Activated naive CD4-positive, alpha-beta T cell treated with anti-CD3 and anti-CD28 coated beads, Interleukin-2, amount 50 U/mL, for 16 hours (primary cell): ENCODE data around the gene HK3.

ENCODE experiments used
- DNase-seq: peaks from one replicate; pipeline ENCODE4 v3.0.0-alpha.2; 2020

Gene HK3

GRCh38 chr5:176901260-176902101, 2.3 kb upstream of the HK3 start:
- no peak for DNase-seq

- DNase-seq: no peak
Observed at GRCh38 chr5:176900780-176901204, 1.6 kb upstream of the HK3 start.

DNA sequence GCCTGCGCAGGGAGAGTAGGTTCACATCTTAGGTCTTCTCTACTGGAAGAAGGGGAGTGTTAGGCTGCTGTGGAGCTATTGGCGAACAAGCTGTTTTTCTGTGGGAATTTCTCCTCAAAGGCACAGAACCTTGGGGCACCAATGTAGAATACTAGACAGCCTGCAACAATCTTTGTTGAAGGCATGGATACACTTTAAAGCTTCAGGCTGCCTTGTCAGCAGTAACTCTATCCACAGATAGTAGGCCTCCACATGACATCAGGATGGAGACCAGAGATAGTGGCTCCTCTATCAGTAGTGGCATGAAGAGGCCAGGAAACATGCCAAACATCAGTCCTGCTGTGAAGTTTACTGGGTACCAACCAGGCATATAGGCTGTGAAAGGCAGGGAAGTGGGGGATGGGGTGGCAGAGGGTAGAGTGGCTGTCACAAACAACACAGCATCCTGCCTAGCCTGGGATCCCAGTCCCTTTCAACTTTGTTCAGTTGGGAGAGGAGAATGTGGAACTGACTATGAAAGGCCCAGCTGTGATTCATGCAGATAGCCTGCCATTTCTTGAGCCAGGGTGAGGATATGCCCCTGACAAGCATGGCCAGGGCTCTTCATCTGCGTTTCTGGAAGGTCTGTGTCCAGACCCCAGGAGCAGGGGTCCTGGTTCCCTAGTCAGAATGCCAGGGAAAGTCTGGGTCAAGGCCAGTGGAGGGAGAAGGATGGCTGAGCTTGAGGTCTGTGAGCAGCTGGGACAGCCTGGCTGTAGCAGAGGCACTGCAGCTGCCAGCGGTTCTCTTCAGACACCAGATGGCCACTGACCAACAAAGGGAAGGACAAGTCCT, 1.0 kb upstream of the HK3 start:
- DNase-seq: no peak

- no peak for DNase-seq
Observed at GRCh38 chr5:176897263-176897662, 1.9 kb downstream of the HK3 start.

- no peak for DNase-seq
Observed at GRCh38 chr5:176895831-176896230, 3.3 kb downstream of the HK3 start.

- DNase-seq: no peak
Observed at GRCh38 chr5:176894298-176894697, 4.8 kb downstream of the HK3 start.

GRCh38 chr5:176892663-176893062, 6.5 kb downstream of the HK3 start:
- DNase-seq: no peak

- DNase-seq: no peak
Observed at GRCh38 chr5:176891331-176891958, 7.7 kb downstream of the HK3 start.

DNA sequence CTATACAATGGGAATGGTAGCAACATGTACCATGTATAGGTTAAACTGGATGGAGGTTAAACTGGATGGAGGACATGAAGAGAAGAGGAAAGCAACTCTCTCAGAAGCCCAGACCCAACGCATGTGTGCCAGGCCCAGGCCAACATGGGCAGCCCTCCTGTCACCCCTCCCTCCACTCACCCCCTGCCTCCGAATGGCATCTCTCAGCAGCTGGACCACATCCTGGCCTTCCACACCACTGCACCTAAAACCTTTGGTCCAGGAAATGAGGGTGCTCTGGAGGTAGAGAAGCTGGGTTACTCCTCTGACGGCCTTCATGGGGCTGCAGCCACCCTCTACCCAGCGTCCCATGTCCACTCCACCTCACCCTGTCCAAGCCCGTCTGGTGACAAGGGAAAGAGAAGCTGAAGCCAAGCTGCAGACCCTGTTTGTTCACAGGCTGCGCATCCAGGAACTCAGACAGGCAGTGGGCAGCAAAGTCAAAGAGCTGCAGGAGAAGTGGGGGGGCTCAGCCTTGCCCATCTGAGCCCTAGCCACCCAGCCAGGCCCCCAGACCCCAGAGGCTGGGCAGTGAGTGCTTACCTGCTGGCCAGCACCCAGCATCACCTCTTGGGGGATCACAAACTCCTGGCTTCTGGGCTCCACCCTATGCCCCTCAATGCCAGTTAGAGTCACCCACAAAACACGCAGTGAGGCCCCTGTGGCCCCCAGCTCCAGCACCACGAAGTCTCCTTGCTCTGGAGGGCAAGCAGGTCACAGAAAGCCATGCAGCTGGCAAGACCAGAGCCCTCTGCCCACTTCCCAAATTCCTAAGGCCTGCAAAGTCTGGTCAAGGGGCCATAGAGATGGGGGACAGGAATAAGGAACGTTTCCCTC, 8.5 kb downstream of the HK3 start:
- no peak for DNase-seq

GRCh38 chr5:176889321-176890280, 9.5 kb downstream of the HK3 start:
- no peak for DNase-seq

GRCh38 chr5:176888865-176889165, 10.3 kb downstream of the HK3 start:
- no peak for DNase-seq

DNA sequence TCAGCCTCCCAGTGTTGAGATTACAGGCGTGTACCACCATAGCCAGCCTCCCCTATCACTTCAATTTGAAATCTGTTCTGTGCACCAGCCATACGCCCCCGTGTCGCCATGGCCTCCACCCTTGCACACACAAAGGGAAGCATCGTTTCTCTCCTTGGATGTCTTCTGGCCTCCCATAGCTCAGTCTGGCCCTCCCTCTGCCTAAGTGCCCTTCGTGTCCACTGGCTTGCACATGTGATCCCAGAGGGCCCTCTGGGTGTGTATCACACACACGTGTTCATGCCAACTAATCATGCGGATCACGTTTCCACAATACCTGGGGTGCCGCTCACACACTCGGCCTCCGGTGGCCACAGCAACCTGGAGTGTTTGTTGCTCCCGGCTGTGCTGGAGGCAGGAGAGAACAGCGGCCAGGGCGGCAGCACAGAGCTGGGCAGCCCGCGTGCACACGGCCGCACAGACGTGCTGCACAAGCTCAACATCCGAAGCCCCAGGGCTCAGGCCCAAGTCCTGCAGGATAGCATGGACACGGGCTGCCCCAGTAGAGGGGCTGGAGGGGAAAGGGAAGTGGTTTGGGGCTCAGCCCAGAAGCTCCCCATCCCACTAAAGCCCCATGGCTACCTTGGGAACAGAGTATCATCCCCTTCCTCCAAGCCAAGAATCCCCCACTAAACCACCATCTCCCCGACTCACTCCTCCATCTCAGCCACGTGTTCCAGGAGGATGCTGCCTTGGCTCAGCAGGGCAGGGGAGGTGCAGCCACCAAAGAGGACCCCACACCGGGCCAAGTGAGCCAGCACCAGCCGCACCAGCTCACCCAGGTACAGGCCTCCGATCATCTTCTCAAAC, 10.9 kb downstream of the HK3 start:
- DNase-seq: no peak

DNA sequence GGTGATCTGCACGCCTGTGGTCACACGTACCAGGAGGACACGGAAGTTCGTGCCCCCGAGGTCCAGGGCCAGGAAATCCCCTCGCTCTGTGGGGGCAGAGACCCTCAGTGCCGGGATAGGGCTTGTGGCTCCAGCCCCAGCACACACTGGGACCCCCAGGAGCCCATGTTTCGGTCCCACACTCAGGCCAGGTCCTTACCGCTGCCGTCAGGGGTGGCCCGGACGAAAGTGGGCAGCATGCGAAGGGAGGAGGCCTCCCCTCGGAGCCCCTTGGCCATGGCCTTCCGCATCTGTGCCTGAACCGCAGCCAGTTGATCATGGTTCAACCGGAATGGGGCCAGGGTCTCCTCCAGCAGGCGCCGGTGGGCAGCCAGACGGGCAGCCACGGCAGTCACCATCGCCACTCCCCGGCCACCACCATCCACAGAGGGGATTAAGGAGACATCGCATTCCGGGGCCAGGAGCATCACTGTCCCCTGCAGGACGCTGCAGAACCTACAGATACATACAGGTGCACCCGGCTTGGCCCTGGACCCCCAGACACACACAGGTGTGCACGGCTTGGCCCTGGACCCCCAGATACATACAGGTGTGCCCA, 11.8 kb downstream of the HK3 start:
- no peak for DNase-seq

GRCh38 chr5:176886336-176887251, 12.6 kb downstream of the HK3 start:
- no peak for DNase-seq

DNA sequence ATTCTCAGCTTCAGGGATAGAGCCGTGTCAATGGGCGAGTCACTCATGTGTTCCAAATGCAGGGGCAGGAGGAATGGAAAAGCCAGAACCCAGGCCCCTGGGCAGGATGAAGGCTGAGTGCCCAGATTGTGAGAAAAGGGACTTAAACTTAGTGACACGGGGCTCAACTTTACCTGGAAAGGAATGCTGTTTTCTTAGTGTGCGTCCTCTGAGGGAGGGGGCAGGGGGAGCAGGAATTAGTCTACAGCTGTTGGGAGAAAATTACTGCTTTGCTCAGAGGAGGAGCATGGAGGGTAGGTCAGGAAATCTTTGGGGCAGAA, 14.6 kb downstream of the HK3 start:
- DNase-seq: no peak

DNA sequence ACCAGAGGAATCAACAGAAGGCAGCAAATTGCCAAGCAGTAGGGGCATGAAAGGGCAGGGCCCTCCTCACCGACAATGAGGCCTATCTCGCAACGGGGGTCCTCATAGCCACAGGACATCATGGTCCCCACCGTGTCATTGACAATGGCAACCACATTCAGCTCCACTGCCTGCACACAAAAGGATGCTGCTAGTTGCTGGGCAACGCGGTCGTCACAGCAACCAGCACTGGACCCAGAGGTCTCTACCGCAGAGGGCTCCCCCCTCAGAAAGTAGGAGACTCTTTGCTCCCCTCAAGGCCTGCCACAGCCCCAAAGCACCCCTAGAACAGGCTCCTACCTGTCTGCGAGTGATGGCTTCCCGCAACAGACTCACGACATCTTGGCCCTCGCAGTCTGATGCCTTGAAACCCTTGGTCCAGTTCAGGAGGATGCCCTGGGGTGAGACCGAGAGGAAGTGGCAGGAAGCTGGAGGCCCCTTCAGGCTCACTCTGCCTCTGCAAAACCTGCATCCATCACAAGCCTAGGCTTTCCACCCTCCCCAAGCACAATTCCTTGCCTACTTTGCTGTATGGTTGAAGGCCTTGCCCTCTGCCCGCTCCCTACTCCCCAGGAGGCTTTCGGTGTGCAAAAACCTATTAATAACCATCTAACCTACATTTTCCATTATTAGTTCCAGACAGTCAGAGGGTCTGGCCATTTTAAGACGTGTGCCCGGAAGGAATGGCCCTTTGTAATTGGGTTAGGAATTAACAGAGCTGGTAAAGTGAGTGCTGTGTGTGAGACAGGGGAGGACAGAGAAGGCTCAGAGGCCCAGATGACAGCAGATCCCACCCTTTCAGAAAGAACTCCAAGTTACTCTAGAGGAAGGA, 15.2 kb downstream of the HK3 start:
- no peak for DNase-seq

DNA sequence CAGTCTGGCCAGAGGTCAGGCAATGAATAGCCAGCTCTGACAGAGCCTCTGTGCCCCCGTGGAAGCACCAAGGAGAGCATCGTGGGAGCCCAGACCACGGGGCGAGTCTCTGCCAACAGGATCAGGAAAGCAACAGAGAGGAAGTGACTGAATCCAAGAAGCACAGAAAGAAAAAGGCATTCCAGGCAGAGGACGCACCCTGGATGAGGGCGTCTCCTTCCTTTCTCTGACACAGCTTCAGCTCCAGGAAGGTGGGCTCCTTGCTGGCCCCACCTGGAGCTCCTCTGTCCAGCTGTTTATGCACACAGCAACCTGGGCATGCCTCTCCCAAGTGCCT, 16.6 kb downstream of the HK3 start:
- DNase-seq: no peak

GRCh38 chr5:176881816-176882566, 17.2 kb downstream of the HK3 start:
- DNase-seq: no peak
